Lower leg skin (tissue), 4 donors: ENCODE data around the gene ELAVL2. TPM values are rescaled to one million over a fixed set of nuclear protein-coding genes. Genes with fewer than 3 reads are reported as not detected.

ENCODE experiments used
- DNase-seq, 2 donors: peaks; one replicate each; pipeline ENCODE4 v3.0.0-alpha.2; 2019; ENCODE audit warnings: low spot score in 2 of 2
- H3K4me3 ChIP-seq: fragments of 200-600 bp; sonication (generic); 2 replicates; pipeline ENCODE4 v1.5.1; 2017; ENCODE audit warnings: mild to moderate bottlenecking, low read depth; ENCODE audit not compliant: poor library complexity, severe bottlenecking
- CTCF ChIP-seq, 3 donors: fragments of 450-650 bp; IDR thresholded peaks; one replicate each; pipeline ENCODE4 v1.5.1; 2016; ENCODE audit warnings: antibody characterized with exemption in 3 of 3, mild to moderate bottlenecking in 3 of 3, moderate library complexity in 2 of 3
- POLR2A ChIP-seq, 2 donors: fragments of 450-650 bp; IDR thresholded peaks; one replicate each; pipeline ENCODE4 v1.6.1; 2016 to 2017; ENCODE audit warnings: antibody characterized with exemption in 2 of 2, mild to moderate bottlenecking in 1 of 2, moderate library complexity in 1 of 2
- WGBS, 2 donors: methylation state at CpG; one replicate each; pipeline ENCODE4 v1.1.5; 2018; 5-methylcytosine and 5-hydroxymethylcytosine counted together
- intact Hi-C: fragments of 100-400 bp; cut with DNase I; formaldehyde crosslinking; loops from one replicate; pipeline ENCODE4 v1.15.0; 2023; ENCODE audit warnings: low total_unique reads
- total RNA-seq, 4 donors: library from RNA; depleted of rRNA; stranded (reverse); fragments of >200 nt; gene quantifications; one replicate each; pipeline ENCODE4 v1.1.0, GENCODE V29; 2016

Gene ELAVL2
- 1 to 10 TPM in 1 of 4 donors, under 1 TPM in 3; 0.11 to 1.3 (median 0.42) TPM for total RNA-seq

GRCh38 chr9:23826120-23826629, at the start of gene ELAVL2:
Gene ELAVL2, minus strand, starts transcription at chr9:23826240. Its CDS starts 64,006 bp downstream, at chr9:23762234.
- intact Hi-C loops, result no loop called here
- TF ChIP-seq POLR2A (IDR thresholded peaks at IDR 0.05) (no peak), CTCF (IDR thresholded peaks at IDR 0.05) (no peak)
- 2 to 4% methylated on average over 30 of the region's 30 CpGs for WGBS, 2 donors
- peak; percentile 85 to 95 for DNase-seq
- no peak within 1 kb of the TSS for H3K4me3 ChIP-seq

- 71 to 74% methylated on average over 3 of the region's 3 CpGs for WGBS, 2 donors
- TF ChIP-seq POLR2A (IDR thresholded peaks at IDR 0.05) (no peak), CTCF (IDR thresholded peaks at IDR 0.05) (no peak)
Observed at GRCh38 chr9:23858234-23858633, 32.2 kb upstream of the ELAVL2 start.

GRCh38 chr9:23855873-23856604, 30.0 kb upstream of the ELAVL2 start:
- no peak for DNase-seq
- intact Hi-C loops, result no loop called here
- no peak overlapping the region for H3K4me3 ChIP-seq
- no peak for TF ChIP-seq CTCF (IDR thresholded peaks at IDR 0.05)
- no peak for TF ChIP-seq POLR2A (IDR thresholded peaks at IDR 0.05)
- 72 to 80% methylated on average over 5 of the region's 5 CpGs for WGBS, 2 donors

More at GRCh38 chr9:23858234-23858633, 32.2 kb upstream of the ELAVL2 start:
- intact Hi-C loops, result no loop called here
- DNase-seq, result no peak
- H3K4me3 ChIP-seq, result no peak overlapping the region

- H3K4me3 ChIP-seq, result peak overlapping the region; percentile 9
- 2 to 3% methylated on average over 61 of the region's 62 CpGs for WGBS, 2 donors
- no peak for DNase-seq
- intact Hi-C loops, result no loop called here
- no peak for TF ChIP-seq CTCF (IDR thresholded peaks at IDR 0.05)
- no peak for TF ChIP-seq POLR2A (IDR thresholded peaks at IDR 0.05)
Observed at GRCh38 chr9:23850690-23851629, 24.9 kb upstream of the ELAVL2 start.

GRCh38 chr9:23850242-23850689, 24.2 kb upstream of the ELAVL2 start:
- intact Hi-C loops, result no loop called here
- WGBS, 2 donors, result 0 to 1% methylated on average over 6 to 14 of the region's 17 CpGs
- DNase-seq, result no peak

More at GRCh38 chr9:23850242-23850689, 24.2 kb upstream of the ELAVL2 start:
- no peak for TF ChIP-seq CTCF (IDR thresholded peaks at IDR 0.05)
- TF ChIP-seq POLR2A (IDR thresholded peaks at IDR 0.05), result no peak
- peak overlapping the region; percentile 9 for H3K4me3 ChIP-seq
